CD14-positive monocyte (primary cell): ENCODE results near the gene KRT27. TPM values are rescaled to one million over a fixed set of nuclear protein-coding genes. Genes with fewer than 3 reads are reported as not detected.

ENCODE experiments used
- DNase-seq, 3 donors: peaks; one replicate each; pipeline ENCODE4 v3.0.0-alpha.2; 2011 to 2022
- H2AFZ ChIP-seq: 2 replicates; pipeline ENCODE4 v1.6.0; 2012; ENCODE audit warnings: mild to moderate bottlenecking, low read depth, low read length, inconsistent platforms; ENCODE audit not compliant: insufficient read depth, poor library complexity, severe bottlenecking
- H3K27ac ChIP-seq, 2 donors: 1 replicate in 1 of 2; 2 replicates in 1 of 2; pipeline ENCODE4 v1.5.1; 2012 to 2013; ENCODE audit warnings: low read length in 2 of 2, control low read depth in 1 of 2, inconsistent platforms in 1 of 2, low read depth in 1 of 2, mild to moderate bottlenecking in 1 of 2
- H3K27me3 ChIP-seq, 2 donors: one replicate each; pipeline versions ENCODE4 v1.6.0 to v1.6.1; 2011 to 2013; ENCODE audit warnings: low read length in 2 of 2; ENCODE audit not compliant: control insufficient read depth in 2 of 2, insufficient read depth in 2 of 2
- H3K36me3 ChIP-seq, 2 donors: replicated peaks in 1 of 2; 1 replicate in 1 of 2; 2 replicates in 1 of 2; pipeline versions ENCODE4 v1.5.1 to v1.6.1; 2012 to 2013; ENCODE audit warnings: low read length in 2 of 2, control low read depth in 1 of 2, inconsistent platforms in 1 of 2, mild to moderate bottlenecking in 1 of 2; ENCODE audit not compliant: insufficient read depth in 2 of 2, control insufficient read depth in 1 of 2
- H3K4me1 ChIP-seq, 2 donors: 1 replicate in 1 of 2; 2 replicates in 1 of 2; pipeline versions ENCODE4 v1.5.1 to v1.6.1; 2012 to 2013; ENCODE audit warnings: low read length in 2 of 2, control low read depth in 1 of 2, inconsistent platforms in 1 of 2, mild to moderate bottlenecking in 1 of 2, moderate library complexity in 1 of 2; ENCODE audit not compliant: insufficient read depth in 2 of 2, control insufficient read depth in 1 of 2
- H3K4me2 ChIP-seq: replicated peaks from 2 replicates; pipeline ENCODE3; 2012; ENCODE audit warnings: low read length, moderate library complexity, mild to moderate bottlenecking; ENCODE audit not compliant: poor library complexity, severe bottlenecking; ENCODE audit errors: extremely low read depth
- H3K4me3 ChIP-seq, 3 experiments: fragments of 200-600 bp in 1 of 3; sonication (generic) in 1 of 3; replicated peaks in 1 of 3; 1 replicate in 2 of 3; 2 replicates in 1 of 3; pipeline ENCODE4 v1.5.1; 2011 to 2013; ENCODE audit warnings: low read length in 3 of 3, mild to moderate bottlenecking in 3 of 3, control low read depth in 2 of 3, low read depth in 2 of 3, inconsistent platforms in 1 of 3, moderate library complexity in 1 of 3
- H3K79me2 ChIP-seq: 2 replicates; pipeline ENCODE4 v1.6.0; 2012; ENCODE audit warnings: mild to moderate bottlenecking, control low read depth, inconsistent platforms, low read length, moderate library complexity; ENCODE audit not compliant: insufficient read depth
- H3K9ac ChIP-seq: 2 replicates; pipeline ENCODE4 v1.6.0; 2017; ENCODE audit warnings: low read length, mild to moderate bottlenecking; ENCODE audit not compliant: insufficient read depth, poor library complexity, severe bottlenecking
- H3K9me3 ChIP-seq, 2 donors: replicated peaks in 1 of 2; 1 replicate in 1 of 2; 2 replicates in 1 of 2; pipeline versions ENCODE4 v1.5.1 to v1.6.1; 2012 to 2013; ENCODE audit warnings: low read length in 2 of 2, control low read depth in 1 of 2; ENCODE audit not compliant: control insufficient read depth in 1 of 2, insufficient read depth in 1 of 2
- H4K20me1 ChIP-seq: 2 replicates; pipeline ENCODE4 v1.6.0; 2012; ENCODE audit warnings: mild to moderate bottlenecking, low read length, control low read depth, moderate library complexity; ENCODE audit not compliant: insufficient read depth
- H3K27ac Mint-ChIP-seq, 7 donors: one replicate each; pipeline ENCODE4 v1.8.0; 2020; ENCODE audit warnings: mild to moderate bottlenecking in 7 of 7, mixed read lengths in 7 of 7, moderate library complexity in 6 of 7, inconsistent platforms in 2 of 7
- H3K27me3 Mint-ChIP-seq, 3 donors: one replicate each; pipeline ENCODE4 v1.8.0; 2021 to 2022; ENCODE audit warnings: low read depth in 3 of 3, mild to moderate bottlenecking in 3 of 3, mixed read lengths in 3 of 3, moderate library complexity in 3 of 3, inconsistent platforms in 1 of 3
- H3K36me3 Mint-ChIP-seq, 2 donors: one replicate each; pipeline ENCODE4 v1.8.0; 2020; ENCODE audit warnings: mixed read lengths in 2 of 2, inconsistent platforms in 1 of 2, mild to moderate bottlenecking in 1 of 2
- H3K4me1 Mint-ChIP-seq: one replicate; pipeline ENCODE4 v1.8.0; 2020; ENCODE audit warnings: mild to moderate bottlenecking, mixed read lengths
- H3K4me3 Mint-ChIP-seq, 2 donors: one replicate each; pipeline ENCODE4 v1.8.0; 2020; ENCODE audit warnings: mild to moderate bottlenecking in 2 of 2, mixed read lengths in 2 of 2, moderate library complexity in 1 of 2
- H3K9me3 Mint-ChIP-seq, 7 donors: one replicate each; pipeline ENCODE4 v1.8.0; 2020 to 2022; ENCODE audit warnings: mixed read lengths in 7 of 7, mild to moderate bottlenecking in 6 of 7, moderate library complexity in 6 of 7, inconsistent platforms in 2 of 7
- whole genome bisulfite sequencing: methylation state at CpG from one replicate; pipeline ENCODE4 v1.1.5; 2013; ENCODE audit warnings: missing lambda C conversion rate; ENCODE audit not compliant: insufficient coverage; 5-methylcytosine and 5-hydroxymethylcytosine counted together
- intact Hi-C, 2 donors: fragments of 100-400 bp; cut with micrococcal nuclease; formaldehyde crosslinking; loops; one replicate each; pipeline versions ENCODE4 v1.15.0 to v1.15.1; 2023
- polyA plus RNA-seq, 3 donors: library from polyadenylated mRNA; depleted of rRNA in 1 of 3; unstranded in 2 of 3; stranded (reverse) in 1 of 3; fragments of 300-500 nt in 2 of 3; fragments of >200 nt in 1 of 3; fragmentation: Illumina TruSeq in 2 of 3; gene quantifications; 1 replicate in 2 of 3; 2 replicates in 1 of 3; pipeline ENCODE4 v1.2.3, GENCODE V29; 2012 to 2021
- TF ChIP-seq, protein P1 (sequence below): fragments of 200-600 bp; IDR thresholded peaks from one replicate; pipeline ENCODE4 v1.8.0; 2022; ENCODE audit warnings: antibody characterized with exemption, mild to moderate bottlenecking

Gene KRT27
- polyA plus RNA-seq, 3 donors = not detected

DNA sequence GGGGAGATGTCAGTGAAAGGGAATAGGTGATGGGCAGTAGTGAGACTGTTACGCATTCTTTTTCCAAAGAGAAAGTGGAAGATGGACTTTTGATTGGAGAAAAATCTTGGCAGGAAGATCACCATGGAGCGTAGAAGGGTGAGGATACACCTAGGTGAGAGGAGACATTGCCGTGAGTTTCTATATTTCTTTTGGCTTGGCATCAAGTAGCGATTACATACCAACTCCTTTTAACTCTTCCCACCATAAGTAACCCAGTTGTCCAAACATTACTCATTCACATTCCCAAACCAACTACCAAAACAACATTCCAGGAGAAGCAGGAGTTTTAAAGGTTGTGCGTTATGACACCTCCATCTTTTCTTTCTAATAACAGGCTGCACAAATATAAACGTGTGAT lies 28.1 kb upstream of the KRT27 start:
- H3K9me3 ChIP-seq = peaks cover 0 to 4% of the 10 kb centered on the region in 2 donors
- DNase-seq = no peak
- H3K4me3 ChIP-seq = no peak overlapping the region
- no peak overlapping the region for H2AFZ ChIP-seq
- H4K20me1 ChIP-seq = no peaks in the 10 kb centered on the region
- H3K36me3 ChIP-seq = no peaks in the 10 kb centered on the region
- no peaks in the 10 kb centered on the region for H3K4me1 ChIP-seq
- TF ChIP-seq, protein P1, sequence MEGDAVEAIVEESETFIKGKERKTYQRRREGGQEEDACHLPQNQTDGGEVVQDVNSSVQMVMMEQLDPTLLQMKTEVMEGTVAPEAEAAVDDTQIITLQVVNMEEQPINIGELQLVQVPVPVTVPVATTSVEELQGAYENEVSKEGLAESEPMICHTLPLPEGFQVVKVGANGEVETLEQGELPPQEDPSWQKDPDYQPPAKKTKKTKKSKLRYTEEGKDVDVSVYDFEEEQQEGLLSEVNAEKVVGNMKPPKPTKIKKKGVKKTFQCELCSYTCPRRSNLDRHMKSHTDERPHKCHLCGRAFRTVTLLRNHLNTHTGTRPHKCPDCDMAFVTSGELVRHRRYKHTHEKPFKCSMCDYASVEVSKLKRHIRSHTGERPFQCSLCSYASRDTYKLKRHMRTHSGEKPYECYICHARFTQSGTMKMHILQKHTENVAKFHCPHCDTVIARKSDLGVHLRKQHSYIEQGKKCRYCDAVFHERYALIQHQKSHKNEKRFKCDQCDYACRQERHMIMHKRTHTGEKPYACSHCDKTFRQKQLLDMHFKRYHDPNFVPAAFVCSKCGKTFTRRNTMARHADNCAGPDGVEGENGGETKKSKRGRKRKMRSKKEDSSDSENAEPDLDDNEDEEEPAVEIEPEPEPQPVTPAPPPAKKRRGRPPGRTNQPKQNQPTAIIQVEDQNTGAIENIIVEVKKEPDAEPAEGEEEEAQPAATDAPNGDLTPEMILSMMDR = no peak
- no peaks in the 10 kb centered on the region for H3K36me3 Mint-ChIP-seq
- intact Hi-C loops = no loop called here
- H3K27me3 ChIP-seq = peaks cover 64 to 72% of the 10 kb centered on the region in 2 donors
- no peaks in the 10 kb centered on the region for H3K79me2 ChIP-seq
- 100% methylated on average over 1 of the region's 6 CpGs for WGBS
- peak overlapping the region in 1 of 2 donors; percentile 5 for H3K4me3 Mint-ChIP-seq
- H3K27me3 Mint-ChIP-seq = peaks cover 49 to 74% (median 59%) of the 10 kb centered on the region in 3 donors
- H3K9ac ChIP-seq = no peak overlapping the region
- no peaks in the 10 kb centered on the region for H3K4me1 Mint-ChIP-seq
- H3K27ac ChIP-seq = no peak overlapping the region
- H3K9me3 Mint-ChIP-seq = peaks cover 4 to 16% (median 9%) of the 10 kb centered on the region in 7 donors
- H3K27ac Mint-ChIP-seq = no peak overlapping the region
- no peak overlapping the region for H3K4me2 ChIP-seq

DNA sequence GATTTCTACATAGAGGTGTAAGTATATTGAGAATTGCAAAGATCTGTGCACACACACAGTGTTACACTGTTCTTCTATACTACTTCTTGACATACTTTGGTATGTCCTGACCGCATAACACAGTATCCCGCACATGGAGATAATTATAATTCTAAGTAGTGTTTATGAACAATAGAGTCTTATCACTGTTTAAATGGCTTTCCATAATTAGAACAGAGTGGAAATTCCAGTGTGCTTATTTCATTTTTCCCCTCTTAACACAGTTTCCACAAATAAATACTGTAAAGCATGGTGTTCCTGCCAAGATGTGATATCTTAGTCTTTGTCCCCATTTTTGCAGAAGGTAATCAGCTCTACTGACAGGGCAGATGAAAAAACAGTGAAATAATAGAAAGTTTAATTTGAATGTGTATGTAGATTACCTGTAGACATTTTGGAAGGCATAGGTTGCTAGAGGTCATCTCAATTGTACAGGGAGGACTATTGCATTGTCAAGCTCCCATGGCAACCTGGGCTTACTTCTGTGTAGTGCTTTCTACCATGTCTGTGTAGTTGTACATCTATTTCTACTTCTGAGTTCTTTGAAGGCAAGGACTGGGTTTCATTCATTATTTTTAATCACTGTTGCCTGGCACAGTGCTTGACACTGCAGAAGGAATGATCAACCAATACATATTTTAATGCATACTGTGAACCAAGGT lies 27.5 kb upstream of the KRT27 start:
- Histone ChIP-seq H3K36me3 (no peaks in the 10 kb centered on the region), H3K9ac (no peak overlapping the region), H3K4me1 (no peaks in the 10 kb centered on the region), H4K20me1 (no peaks in the 10 kb centered on the region), H3K79me2 (no peaks in the 10 kb centered on the region), H3K4me2 (no peak overlapping the region), H3K4me3 (no peak overlapping the region), H3K27me3 (peaks cover 64 to 71% of the 10 kb centered on the region in 2 donors), H2AFZ (no peak overlapping the region), H3K9me3 (peaks cover 0 to 4% of the 10 kb centered on the region in 2 donors), H3K27ac (no peak overlapping the region)
- TF ChIP-seq, protein P1 = no peak
- DNase-seq = no peak
- no peaks in the 10 kb centered on the region for H3K36me3 Mint-ChIP-seq
- intact Hi-C loops = no loop called here
- peak overlapping the region in 1 of 2 donors; percentile 46 for H3K4me3 Mint-ChIP-seq
- no CpG with 5 or more reads among the region's 2 CpGs for WGBS
- no peaks in the 10 kb centered on the region for H3K4me1 Mint-ChIP-seq
- H3K27ac Mint-ChIP-seq = no peak overlapping the region
- H3K27me3 Mint-ChIP-seq = peaks cover 51 to 75% (median 57%) of the 10 kb centered on the region in 3 donors
- H3K9me3 Mint-ChIP-seq = peaks cover 2 to 12% (median 6%) of the 10 kb centered on the region in 7 donors
